Neutrophil (primary cell): ENCODE results near the gene KIAA1671.

ENCODE experiments used
- H3K27ac ChIP-seq: fragments of 200-600 bp; sonication (generic); 2 replicates; pipeline ENCODE4 v1.5.1; 2016; ENCODE audit warnings: mild to moderate bottlenecking, moderate library complexity
- H3K27me3 ChIP-seq: fragments of 200-600 bp; sonication (generic); 2 replicates; pipeline ENCODE4 v1.6.0; 2016; ENCODE audit warnings: mild to moderate bottlenecking
- H3K36me3 ChIP-seq: fragments of 200-600 bp; sonication (generic); 2 replicates; pipeline ENCODE4 v1.5.1; 2017
- H3K4me1 ChIP-seq, 2 experiments: fragments of 200-600 bp in 1 of 2; sonication (generic) in 1 of 2; 1 replicate in 1 of 2; 2 replicates in 1 of 2; pipeline versions ENCODE4 v1.5.1 to v1.6.1; 2013 to 2016; ENCODE audit warnings: low read depth in 1 of 2, low read length in 1 of 2, mild to moderate bottlenecking in 1 of 2, moderate library complexity in 1 of 2; ENCODE audit not compliant: control insufficient read depth in 1 of 2, insufficient read depth in 1 of 2
- H3K4me3 ChIP-seq, 2 experiments: fragments of 200-600 bp in 1 of 2; sonication (generic) in 1 of 2; 1 replicate in 1 of 2; 2 replicates in 1 of 2; pipeline ENCODE4 v1.5.1; 2013 to 2016; ENCODE audit warnings: low read depth in 1 of 2, low read length in 1 of 2, mild to moderate bottlenecking in 1 of 2, moderate library complexity in 1 of 2
- H3K9me3 ChIP-seq: fragments of 200-600 bp; sonication (generic); 2 replicates; pipeline ENCODE4 v1.5.1; 2016
- CTCF ChIP-seq: fragments of 200-600 bp; sonication (generic); IDR thresholded peaks from 2 replicates; pipeline ENCODE4 v1.5.1; 2016; ENCODE audit warnings: antibody characterized with exemption

The KIAA1671 gene

GRCh38 chr22:25067851-25068421 lies 115.4 kb downstream of the KIAA1671 start:
- H3K36me3 ChIP-seq, result no peaks in the 10 kb centered on the region
- peaks cover 49% of the 10 kb centered on the region for H3K27me3 ChIP-seq
- H3K9me3 ChIP-seq, result no peaks in the 10 kb centered on the region
- H3K4me3 ChIP-seq, result no peak overlapping the region
- H3K27ac ChIP-seq, result no peak overlapping the region
- no peak for TF ChIP-seq CTCF
- no peaks in the 10 kb centered on the region for H3K4me1 ChIP-seq

- TF ChIP-seq CTCF, result no peak
- Histone ChIP-seq H3K36me3 (no peaks in the 10 kb centered on the region), H3K4me3 (no peak overlapping the region), H3K4me1 (no peaks in the 10 kb centered on the region), H3K27me3 (peaks cover 46% of the 10 kb centered on the region), H3K9me3 (no peaks in the 10 kb centered on the region), H3K27ac (no peak overlapping the region)
Observed at GRCh38 chr22:25068707-25069106, 116.2 kb downstream of the KIAA1671 start.

- Histone ChIP-seq H3K4me1 (no peaks in the 10 kb centered on the region), H3K4me3 (no peak overlapping the region)
Observed at GRCh38 chr22:25069426-25069757, 116.9 kb downstream of the KIAA1671 start.

GRCh38 chr22:25069758-25070481 lies 117.4 kb downstream of the KIAA1671 start:
- H3K27ac ChIP-seq, result no peak overlapping the region
- no peaks in the 10 kb centered on the region for H3K4me1 ChIP-seq
- H3K27me3 ChIP-seq, result peaks cover 46% of the 10 kb centered on the region
- no peak overlapping the region for H3K4me3 ChIP-seq
- no peaks in the 10 kb centered on the region for H3K36me3 ChIP-seq
- no peak for TF ChIP-seq CTCF
- no peaks in the 10 kb centered on the region for H3K9me3 ChIP-seq

More at GRCh38 chr22:25069426-25069757, 116.9 kb downstream of the KIAA1671 start:
- Histone ChIP-seq H3K27me3 (peaks cover 46% of the 10 kb centered on the region), H3K27ac (no peak overlapping the region), H3K9me3 (no peaks in the 10 kb centered on the region), H3K36me3 (no peaks in the 10 kb centered on the region)
- no peak for TF ChIP-seq CTCF

GRCh38 chr22:25070956-25071355 lies 118.4 kb downstream of the KIAA1671 start:
- TF ChIP-seq CTCF, result no peak
- no peaks in the 10 kb centered on the region for H3K36me3 ChIP-seq
- no peaks in the 10 kb centered on the region for H3K9me3 ChIP-seq
- peaks cover 46% of the 10 kb centered on the region for H3K27me3 ChIP-seq
- no peak overlapping the region for H3K27ac ChIP-seq
- no peaks in the 10 kb centered on the region for H3K4me1 ChIP-seq
- no peak overlapping the region for H3K4me3 ChIP-seq
